GM19240 (cell line): ENCODE data around the gene TOM1L1.

Experiments
- DNase-seq: peaks from one replicate; pipeline ENCODE4 v3.0.0; 2011; ENCODE audit warnings: low spot score; ENCODE audit not compliant: insufficient read length

The TOM1L1 gene

DNA sequence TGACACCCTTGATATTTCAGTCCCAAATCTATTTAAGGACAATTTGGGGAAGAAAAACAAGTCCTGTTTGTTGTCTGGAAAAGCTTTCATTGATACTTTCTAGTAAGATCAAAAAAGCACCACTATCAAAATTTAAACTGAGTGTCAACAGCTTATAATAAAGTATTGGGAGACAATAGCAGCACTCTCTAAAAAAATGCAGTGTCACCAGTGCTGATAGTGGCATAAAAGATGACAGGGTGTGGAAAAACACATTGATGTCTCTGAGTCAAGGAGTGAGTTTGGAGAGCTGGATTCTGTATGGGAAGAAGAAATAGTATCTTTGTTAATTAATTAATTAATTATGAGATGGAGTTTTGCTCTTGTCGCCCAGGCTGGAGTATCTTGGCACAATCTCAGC lies 8.3 kb upstream of the TOM1L1 start:
- DNase-seq = no peak

DNA sequence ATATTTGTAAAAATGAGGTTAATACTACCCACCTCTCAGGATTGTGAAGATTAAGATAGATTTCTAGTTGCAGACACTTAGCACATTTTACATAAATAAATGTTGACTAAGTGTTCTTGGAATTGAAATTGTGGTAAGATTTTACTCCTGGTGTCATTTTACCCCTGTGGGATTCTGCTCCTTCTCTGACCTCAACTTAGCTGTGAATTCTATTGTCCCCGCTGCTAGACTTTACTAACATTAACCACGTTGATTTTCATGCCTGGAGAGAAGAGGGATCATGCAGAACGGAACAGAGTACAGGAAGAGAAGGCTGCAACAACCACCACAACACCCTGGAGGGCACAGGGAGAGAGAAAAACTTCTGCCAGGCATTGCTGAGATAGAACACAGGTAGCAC lies 2.1 kb upstream of the TOM1L1 start:
- DNase-seq = no peak

DNA sequence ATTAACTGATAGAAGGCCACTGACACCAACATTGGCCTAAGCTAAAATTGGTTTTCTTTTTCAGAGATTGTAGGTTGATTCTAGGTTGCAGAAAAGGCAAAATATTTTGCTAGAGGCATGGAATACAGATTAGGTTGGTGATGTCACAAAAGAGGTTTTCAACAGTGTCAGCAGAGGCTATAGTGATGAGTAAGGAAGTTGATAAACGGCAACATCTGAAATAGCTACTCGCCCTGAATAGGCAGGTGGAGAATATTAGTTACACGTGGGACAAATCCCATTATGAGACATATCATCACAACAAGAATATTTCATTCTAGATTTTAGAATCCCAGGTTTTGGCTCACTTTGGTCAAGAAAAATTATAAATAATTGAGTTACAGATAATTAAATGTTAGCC lies 1.5 kb upstream of the TOM1L1 start:
- no peak for DNase-seq

GRCh38 chr17:54899721-54900456 lies 763 bp upstream of the TOM1L1 start:
- no peak for DNase-seq

DNA sequence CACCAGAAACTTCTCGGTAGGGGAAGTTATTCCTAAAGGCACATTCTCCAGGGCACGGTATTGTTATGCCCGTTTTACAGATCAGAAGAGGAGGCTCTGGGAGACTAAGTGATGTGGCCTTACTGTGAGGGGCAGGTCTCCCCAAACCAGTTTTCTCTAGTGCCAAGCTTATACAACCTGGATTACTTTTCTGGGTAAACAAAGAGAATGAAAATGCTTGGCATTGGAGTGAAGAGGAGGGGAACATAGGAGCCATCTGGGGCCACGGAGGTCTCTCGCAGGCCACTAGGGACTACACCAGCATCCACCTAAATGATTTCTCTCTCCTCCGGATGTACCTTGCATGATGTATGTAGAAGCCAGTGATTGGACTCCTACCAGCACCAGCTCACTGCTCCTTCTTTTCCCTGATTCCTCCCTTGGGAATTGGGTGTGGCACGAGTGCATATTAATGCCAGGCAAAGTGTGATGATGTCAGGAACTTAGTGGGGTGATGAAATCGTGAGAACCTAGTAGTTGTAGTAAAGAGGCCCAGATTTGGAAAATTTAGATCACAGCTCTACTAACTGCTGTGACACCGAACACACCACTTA lies 674 bp downstream of the TOM1L1 start:
- no peak for DNase-seq

DNA sequence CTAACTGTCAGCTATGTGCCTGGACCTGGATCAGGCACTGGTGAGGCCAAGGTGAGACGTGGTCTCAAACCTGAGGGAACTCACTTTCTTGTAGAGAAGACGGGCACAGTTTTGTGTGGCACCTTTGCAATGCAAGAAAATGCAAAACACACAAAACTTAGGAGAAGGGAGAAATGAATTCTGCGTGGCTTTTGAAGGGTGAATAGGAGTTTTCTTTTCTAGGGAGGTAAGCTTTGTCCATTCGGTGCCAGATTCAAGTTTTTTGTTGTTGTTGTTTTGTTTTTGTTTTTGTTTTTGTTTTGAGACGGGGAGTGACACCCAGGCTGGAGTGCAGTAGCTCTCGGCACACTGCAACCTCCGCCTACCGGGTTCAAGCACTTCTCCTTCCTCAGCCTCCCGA lies 1.4 kb downstream of the TOM1L1 start:
- no peak for DNase-seq

DNA sequence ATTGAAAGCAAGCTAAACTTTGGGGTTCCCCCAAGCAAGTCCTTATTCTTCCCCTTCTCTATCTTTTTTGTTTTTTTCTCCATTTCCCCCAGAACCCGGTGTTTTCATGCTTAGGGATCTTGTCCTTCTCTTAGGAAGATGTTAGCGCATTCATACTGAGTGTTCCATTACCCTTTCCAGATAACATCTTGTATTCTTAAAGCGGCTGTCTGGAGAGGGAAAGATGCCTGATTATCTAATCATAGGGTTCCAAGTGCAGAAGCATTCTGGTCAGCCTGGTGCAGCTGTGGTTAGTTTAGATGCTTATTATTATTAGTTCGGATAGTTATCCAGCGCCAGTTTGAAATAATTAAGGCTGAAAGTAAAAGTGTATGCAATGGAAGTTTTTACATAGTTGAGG lies 2.0 kb downstream of the TOM1L1 start:
- DNase-seq = no peak

DNA sequence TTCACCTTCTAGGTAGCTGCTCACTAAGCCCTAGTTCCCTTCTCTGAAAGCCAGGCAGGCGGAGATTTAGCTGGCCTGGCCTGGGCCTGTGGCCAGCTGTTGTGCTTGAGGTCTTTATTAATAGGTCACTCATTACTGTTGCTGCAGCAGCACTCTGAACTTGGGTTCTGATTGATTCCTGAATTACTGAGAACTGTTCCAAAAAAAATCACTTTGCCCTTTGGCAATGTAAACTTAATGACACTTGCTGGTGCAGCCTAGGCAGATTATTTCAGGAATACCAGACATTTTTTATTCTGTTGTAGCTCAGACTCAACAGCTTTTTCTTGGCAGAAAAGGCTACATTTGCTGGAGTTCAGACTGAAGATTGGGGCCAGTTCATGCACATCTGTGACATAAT lies 2.7 kb downstream of the TOM1L1 start:
- DNase-seq = no peak

DNA sequence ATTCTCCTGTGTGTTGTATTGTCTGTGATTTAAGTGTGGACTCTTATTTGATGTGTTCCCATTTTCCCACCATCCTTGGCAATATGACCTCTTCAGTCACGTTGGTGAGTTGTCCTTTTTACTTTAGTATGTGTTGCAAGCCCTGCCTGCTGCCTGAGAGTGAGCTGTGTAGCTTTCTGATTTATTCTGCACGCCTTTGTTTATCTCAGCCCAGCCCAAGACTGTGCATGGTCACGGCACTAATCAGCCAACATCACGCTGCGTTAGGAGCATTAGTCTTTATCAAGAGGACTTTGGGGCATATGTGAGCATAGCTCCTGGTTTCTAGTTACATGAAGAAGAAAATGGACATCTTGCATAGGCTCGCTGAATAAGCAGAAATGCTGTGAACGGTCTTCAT lies 6.0 kb downstream of the TOM1L1 start:
- no peak for DNase-seq

- DNase-seq = no peak
Observed at GRCh38 chr17:54907376-54907775, 6.7 kb downstream of the TOM1L1 start.

DNA sequence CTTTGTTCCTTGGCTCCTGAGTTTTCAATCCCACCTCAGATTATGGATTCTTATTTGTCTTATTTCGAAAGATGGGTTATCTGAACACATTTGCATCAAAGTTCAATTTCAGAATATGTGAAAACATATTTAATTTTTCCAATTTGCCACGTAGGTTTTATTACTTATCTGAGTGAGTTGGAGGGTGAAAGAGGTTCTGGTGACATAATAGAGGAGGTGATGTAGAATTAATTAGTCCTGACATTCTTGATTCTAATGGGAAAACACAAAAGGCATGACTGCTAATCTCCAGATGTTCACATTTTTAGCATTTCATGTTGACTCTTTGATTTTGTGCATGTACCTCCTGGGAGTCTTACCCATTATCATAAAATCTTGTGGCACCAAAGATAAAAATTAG lies 9.1 kb downstream of the TOM1L1 start:
- no peak for DNase-seq

GRCh38 chr17:54916721-54917120 lies 16.1 kb downstream of the TOM1L1 start:
- DNase-seq = no peak

GRCh38 chr17:54919425-54919824 lies 18.8 kb downstream of the TOM1L1 start:
- DNase-seq = no peak

DNA sequence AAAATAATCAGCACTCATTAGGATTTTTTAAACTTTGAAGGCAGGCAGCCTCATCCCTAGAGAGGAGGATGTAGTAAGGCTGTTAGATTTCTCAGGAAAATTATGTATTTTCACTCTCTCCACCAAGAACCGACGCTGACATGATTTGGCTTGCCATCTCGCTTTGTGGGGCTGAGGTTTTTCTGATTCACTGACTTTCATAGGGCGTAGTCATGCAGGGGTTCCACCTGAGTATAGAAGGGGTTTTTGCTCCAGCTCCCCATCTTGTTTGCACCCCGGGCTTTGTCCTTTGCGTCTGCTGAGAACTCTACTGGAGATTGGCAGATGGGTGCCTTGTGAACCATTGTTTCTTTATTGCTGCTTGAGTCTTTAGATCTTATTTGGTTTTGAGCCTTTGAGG lies 20.2 kb downstream of the TOM1L1 start:
- no peak for DNase-seq

DNA sequence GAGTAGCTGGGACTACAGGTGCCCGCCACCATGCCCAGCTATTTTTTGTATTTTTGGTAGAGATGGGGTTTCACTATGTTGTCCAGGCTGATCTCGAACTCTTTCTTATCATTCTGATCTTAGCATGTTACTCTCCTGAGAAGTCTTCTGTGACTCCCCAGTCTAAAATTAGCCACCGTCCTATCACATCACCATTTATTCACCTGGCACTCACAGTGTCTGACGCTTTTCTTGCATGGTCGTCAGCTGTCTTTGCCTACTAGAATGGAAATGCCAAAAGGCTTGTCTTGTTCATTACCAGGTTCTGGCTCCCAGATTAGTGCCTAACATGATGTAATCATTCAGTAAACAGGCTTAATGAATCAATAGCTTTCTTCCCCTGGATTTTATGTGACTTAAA lies 23.8 kb downstream of the TOM1L1 start:
- no peak for DNase-seq

DNA sequence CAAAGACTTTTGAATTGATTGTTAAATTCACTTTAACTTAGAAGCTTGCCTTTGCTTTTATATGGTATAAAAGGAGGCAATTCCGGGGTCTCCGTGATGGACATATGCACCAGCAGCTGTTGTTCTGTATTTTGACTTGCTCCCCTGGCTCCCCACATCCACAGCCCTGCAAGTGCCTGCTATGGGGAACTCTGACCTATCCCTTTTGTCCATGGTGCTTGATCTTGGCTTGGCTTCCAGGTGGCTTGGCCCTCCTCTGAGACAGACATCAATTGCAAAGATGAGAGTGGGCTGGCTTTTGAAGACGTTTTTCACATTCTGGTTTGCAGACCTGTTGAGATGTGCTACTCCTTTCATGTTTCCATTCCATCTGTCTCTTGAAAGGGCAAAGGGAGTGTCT lies 26.9 kb downstream of the TOM1L1 start:
- no peak for DNase-seq

GRCh38 chr17:54932711-54933110 lies 32.1 kb downstream of the TOM1L1 start:
- no peak for DNase-seq

GRCh38 chr17:54933921-54934320 lies 33.3 kb downstream of the TOM1L1 start:
- DNase-seq = no peak

- no peak for DNase-seq
Observed at GRCh38 chr17:54935471-54935870, 34.8 kb downstream of the TOM1L1 start.

DNA sequence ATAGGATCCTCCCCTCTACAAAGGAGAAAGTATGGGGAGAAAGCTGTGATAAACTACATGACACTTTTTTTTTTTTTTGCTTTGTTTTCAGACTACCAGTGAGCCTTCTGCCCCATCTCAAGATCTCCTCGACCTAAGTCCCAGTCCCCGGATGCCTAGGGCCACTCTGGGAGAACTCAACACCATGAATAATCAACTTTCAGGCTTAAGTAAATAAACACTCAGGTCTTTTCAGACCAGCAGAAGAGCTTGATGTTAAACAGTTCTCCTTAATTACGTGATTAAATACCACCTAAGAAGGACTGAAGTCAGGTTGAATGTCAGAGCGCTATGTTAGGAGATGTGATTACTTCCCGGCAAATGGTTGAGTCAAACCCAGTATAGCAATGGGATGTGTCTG lies 36.4 kb downstream of the TOM1L1 start:
- no peak for DNase-seq

- DNase-seq = no peak
Observed at GRCh38 chr17:54937426-54937825, 36.8 kb downstream of the TOM1L1 start.

GRCh38 chr17:54941285-54941684 lies 40.6 kb downstream of the TOM1L1 start:
- no peak for DNase-seq

- no peak for DNase-seq
Observed at GRCh38 chr17:54944796-54945195, 44.1 kb downstream of the TOM1L1 start.
